HK-2 (cell line): Measurements from ENCODE around the gene GALNT9.
"Not testable (repeated sequence)": the region's sequence is repeated elsewhere in the genome, so short reads cannot be mapped to it uniquely, and the experiment has no call there.

Experiments used
- DNase-seq: peaks from one replicate; pipeline ENCODE4 v3.0.0-alpha.2; 2018; ENCODE audit not compliant: unreplicated experiment

Gene GALNT9

GRCh38 chr12:132230381-132230780 lies 99.0 kb downstream of the GALNT9 start:
- no peak for DNase-seq

- no peak for DNase-seq
These were observed 99.5 kb downstream of the GALNT9 start for GRCh38 chr12:132229926-132230325.

- DNase-seq, result no peak
These were observed 100.1 kb downstream of the GALNT9 start for GRCh38 chr12:132229193-132229760.

DNA sequence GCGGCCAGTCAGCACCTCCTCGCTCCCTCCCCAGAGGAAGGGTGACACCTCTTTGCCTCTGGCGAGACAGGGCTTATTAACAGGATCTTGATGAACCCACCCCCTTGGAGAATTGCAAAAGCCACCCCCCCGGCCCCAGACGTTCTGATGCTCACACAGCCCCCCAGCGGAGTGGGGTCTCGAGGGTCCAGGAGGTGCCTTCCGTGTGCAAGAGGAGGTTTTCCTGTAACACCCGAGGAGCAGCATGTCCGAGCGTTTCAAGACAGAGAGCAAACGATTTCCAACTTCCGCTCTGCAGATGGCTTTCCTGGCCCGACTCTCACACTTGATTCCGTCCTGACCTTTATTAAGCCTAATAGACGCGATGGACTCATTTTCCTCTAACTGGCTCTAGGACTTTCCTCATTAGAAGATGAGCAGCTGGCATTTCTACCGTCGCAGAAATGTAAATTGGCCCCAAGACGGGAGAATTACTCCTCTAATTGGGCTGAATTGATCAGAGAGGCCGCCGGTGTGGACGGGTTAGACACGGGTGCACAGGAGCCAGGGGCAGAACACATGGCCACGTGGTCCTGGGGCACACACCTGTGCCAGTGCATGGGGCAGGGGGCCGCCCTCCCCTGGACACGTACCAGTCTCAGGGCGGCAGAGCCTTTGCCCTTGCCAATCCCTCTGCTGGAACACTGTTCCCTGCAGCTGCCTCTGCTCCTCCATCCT lies 100.8 kb downstream of the GALNT9 start:
- DNase-seq, result no peak

DNA sequence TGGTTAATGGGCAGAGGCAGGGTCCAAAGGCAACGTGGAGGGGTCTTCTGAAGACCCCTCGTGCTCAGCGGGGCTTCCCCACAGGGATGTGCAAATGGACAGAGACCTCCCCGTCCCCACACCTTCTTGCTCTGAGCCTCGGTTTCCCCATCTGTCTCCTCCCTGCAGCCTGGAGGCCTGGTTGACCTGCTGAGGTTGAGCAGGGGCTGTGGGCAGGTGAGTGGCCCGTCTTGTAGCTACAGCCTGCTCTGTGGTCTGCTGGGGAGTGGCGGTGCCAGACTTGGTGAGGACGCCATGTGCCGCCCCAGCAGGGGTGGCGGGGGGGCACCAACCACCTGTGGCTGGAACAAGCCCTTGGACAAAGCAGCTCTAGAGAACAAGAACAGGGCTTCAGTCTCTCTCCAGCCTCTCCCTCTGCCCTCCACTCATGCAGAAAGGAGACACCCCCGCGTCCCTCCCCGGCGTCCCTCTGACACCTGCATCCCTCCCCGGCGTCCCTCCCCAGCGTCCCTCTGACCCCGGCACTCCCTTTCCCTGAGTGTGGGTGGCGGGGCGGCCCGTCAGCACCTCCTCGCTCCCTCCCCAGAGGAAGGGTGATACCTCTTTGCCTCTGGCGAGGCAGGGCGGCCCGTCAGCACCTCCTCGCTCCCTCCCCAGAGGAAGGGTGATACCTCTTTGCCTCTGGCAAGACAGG lies 101.5 kb downstream of the GALNT9 start:
- DNase-seq, result no peak

GRCh38 chr12:132227118-132227517 lies 102.3 kb downstream of the GALNT9 start:
- DNase-seq, result no peak

DNA sequence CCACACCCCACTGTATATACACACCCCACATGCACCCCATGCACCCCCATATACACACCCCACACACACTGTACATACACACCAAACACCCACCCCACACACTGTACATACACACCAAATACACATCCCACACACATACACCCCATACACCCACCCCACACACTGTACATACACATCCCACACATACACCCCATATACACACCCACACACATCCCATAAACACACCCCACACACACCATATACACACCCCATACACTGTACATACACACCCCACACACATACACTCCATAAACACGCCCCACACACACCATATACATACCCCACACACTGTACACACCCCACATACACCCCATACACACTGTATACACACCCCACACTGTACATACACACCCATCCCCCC lies 102.8 kb downstream of the GALNT9 start:
- no peak for DNase-seq

DNA sequence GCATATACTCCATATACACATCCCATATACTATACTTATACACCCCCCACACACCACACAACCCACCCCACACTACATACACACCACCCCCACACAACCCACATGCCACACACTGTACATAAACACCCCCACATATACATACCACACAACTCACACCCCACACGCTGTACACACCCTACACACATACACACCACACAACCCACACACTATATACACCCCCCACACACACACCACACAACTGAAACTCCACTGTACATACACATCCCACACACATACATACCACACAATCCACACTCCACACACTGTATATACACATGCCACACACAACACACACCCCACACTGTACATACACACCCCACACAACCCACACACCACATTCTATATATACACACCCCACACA lies 104.2 kb downstream of the GALNT9 start:
- no peak for DNase-seq

DNA sequence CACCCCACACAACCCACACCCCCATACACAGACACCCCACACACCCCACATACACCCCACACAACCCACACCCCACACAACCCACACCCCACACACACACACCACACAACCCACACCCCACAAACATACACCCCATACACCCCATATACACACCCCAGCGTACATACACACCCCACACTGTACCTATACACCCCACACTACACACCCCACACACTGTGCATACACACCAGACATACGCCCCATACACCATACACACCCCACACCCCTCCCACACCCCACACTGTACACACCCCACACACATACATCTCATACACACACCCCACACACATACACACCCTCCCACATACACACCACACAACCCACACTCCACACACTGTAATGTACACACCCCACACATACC lies 104.9 kb downstream of the GALNT9 start:
- no peak for DNase-seq

DNA sequence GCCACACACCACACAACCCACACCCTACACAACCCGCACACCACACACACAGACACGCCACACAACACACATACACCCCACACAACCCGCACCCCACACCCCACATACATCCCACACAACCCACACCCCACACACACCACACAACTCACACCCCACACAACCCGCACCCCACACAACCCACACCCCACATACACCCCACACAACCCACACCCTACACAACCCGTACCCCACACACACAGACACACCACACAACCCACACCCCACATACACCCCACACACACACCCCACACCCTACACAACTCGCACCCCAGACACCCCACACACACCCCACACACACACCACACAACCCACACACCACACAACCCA lies 106.6 kb downstream of the GALNT9 start:
- DNase-seq, result no peak

DNA sequence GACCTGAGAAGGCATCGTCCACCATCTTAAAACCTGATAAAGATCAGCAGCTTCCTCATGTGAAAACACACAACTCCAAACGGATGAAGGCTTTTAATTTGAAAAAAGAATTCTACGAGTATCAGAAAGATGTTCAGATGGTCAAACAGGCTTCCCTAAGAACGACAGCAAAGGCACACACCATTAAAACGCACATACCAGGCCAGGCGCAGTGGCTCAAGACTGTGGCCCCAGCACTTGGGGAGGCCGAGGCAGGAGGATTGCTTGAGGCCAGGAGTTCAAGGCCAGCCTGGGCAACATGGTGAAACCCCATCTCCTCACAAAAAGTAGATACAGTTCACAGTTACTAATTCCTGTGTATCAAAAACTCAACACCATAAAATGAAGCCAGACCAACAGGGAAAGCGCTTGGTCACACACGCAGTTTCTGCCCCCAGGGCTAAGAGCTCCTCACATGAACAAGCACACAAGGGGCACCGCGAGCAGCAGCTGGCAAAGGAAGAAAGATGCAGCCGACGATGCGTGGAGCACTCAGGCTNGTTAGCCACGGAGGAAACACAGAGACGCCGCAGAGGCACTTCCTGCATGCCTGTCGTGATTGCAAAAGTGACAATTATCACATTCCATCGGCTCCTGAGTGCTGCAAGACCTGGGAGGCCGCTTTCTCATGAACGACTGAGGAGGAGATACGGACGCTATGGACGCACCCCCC lies 107.1 kb downstream of the GALNT9 start:
- peak; percentile 81 for DNase-seq

GRCh38 chr12:132219761-132220160 lies 109.6 kb downstream of the GALNT9 start:
- not testable (repeated sequence) for DNase-seq

DNA sequence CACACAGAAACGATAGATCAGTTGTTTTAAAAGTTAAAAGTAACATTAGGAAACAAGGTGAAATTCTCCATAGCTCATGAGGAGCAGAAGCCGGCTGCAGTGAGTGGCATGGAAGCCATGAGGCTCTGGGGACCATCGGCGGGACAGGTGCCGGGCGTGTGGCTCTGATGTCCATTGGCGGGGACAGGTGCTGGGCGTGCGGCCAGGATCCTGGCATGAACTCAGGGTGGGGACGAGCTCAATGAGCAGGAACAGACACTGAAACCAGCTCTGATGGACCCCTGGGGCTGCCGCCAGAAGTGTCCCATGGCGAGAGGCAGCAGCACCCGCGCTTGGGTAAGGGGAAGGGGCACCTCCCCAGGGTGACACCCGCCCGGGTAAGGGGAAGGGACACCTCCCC lies 110.1 kb downstream of the GALNT9 start:
- DNase-seq, result no peak

GRCh38 chr12:132218915-132219314 lies 110.5 kb downstream of the GALNT9 start:
- no peak for DNase-seq

- DNase-seq, result no peak
These were observed 110.9 kb downstream of the GALNT9 start for GRCh38 chr12:132218527-132218875.

DNA sequence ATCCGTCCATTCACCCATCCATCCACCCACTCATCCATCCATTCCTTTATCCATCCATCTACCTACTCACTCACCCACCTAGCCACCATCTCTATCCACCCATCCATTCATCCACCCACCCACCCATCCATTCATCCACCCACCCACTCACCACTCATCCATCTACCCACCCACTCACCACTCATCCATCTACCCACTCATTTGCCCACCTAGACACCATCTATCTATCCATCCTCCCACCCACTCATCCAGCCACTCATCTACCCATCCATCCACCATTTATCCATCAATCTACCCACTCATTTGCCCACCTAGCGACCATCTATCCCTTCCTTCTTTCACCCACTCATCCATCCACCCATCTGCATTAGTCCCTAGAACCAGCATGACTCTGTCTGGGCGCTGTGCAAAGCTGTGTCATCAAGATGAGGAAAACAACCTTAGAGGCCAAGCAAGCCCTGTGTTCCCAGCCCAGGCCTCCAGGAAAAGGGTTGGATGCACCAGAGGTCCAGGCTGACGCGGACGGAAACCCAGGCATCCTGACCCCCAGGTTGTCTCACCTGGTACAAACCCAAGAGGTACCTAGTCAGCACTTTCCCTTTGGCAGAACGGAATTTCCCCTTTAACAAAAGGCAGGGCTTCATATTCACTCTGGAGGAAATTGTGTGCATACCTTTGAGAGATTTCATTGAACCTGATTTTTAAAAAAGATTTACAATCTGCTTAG lies 111.4 kb downstream of the GALNT9 start:
- DNase-seq, result no peak

- DNase-seq, result no peak
These were observed 112.0 kb downstream of the GALNT9 start for GRCh38 chr12:132217371-132217770.

GRCh38 chr12:132216354-132216987 lies 112.9 kb downstream of the GALNT9 start:
- DNase-seq, result no peak

GRCh38 chr12:132215299-132215989 lies 113.9 kb downstream of the GALNT9 start:
- DNase-seq, result no peak

DNA sequence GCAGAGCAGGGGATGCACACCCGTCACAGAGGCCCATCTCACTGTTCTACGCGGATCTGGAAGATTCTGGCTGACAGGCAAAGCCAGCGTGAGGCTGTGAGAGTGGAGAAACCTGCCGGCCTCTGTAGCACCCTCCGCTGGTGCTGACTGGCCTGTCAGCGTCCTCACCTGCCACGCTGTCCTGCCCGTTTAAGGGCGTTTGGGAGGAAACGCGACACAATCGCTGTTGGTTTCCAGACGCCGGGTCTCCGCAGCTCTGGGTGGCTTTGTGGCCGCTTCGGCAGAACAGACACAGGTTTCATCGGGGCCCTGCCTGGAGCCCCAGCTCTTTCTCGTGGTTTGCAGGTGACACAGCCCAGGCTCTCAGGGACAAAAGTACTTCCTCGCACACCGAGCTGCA lies 114.5 kb downstream of the GALNT9 start:
- DNase-seq, result no peak

- no peak for DNase-seq
These were observed 115.3 kb downstream of the GALNT9 start for GRCh38 chr12:132214161-132214476.
